ENCODE results near the gene CTSH.
"Not testable (repeated sequence)": the region's sequence is repeated elsewhere in the genome, so short reads cannot be mapped to it uniquely, and the experiment has no call there.

The CTSH gene

GRCh38 chr15:78942741-78943140, 2.1 kb downstream of the CTSH start:
- no peak for DNase-seq (ENCODE audit: low read depth, low spot score)

- DNase-seq (ENCODE audit: low read depth, low spot score) = no peak
Measured at GRCh38 chr15:78938658-78939488, 6.0 kb downstream of the CTSH start.

GRCh38 chr15:78937132-78937739, 7.6 kb downstream of the CTSH start:
- DNase-seq (ENCODE audit: low read depth, low spot score) = no peak

GRCh38 chr15:78934655-78935023, 10.2 kb downstream of the CTSH start:
- no peak for DNase-seq (ENCODE audit: low read depth, low spot score)

- no peak for DNase-seq (ENCODE audit: low read depth, low spot score)
Measured at GRCh38 chr15:78933823-78934654, 10.8 kb downstream of the CTSH start.

- no peak for DNase-seq (ENCODE audit: low read depth, low spot score)
Measured at GRCh38 chr15:78933187-78933822, 11.5 kb downstream of the CTSH start.

GRCh38 chr15:78932258-78932808, 12.5 kb downstream of the CTSH start:
- DNase-seq (ENCODE audit: low read depth, low spot score) = no peak

- no peak for DNase-seq (ENCODE audit: low read depth, low spot score)
Measured at GRCh38 chr15:78931439-78932257, 13.2 kb downstream of the CTSH start.

- DNase-seq (ENCODE audit: low read depth, low spot score) = no peak
Measured at GRCh38 chr15:78930577-78931388, 14.1 kb downstream of the CTSH start.

GRCh38 chr15:78929536-78930264, 15.1 kb downstream of the CTSH start:
- DNase-seq (ENCODE audit: low read depth, low spot score) = no peak

GRCh38 chr15:78928616-78929093, 16.2 kb downstream of the CTSH start:
- no peak for DNase-seq (ENCODE audit: low read depth, low spot score)

- DNase-seq (ENCODE audit: low read depth, low spot score) = not testable (repeated sequence)
Measured at GRCh38 chr15:78928176-78928575, 16.7 kb downstream of the CTSH start.

- DNase-seq (ENCODE audit: low read depth, low spot score) = no peak
Measured at GRCh38 chr15:78927077-78927790, 17.6 kb downstream of the CTSH start.

GRCh38 chr15:78925956-78926743, 18.7 kb downstream of the CTSH start:
- no peak for DNase-seq (ENCODE audit: low read depth, low spot score)

- DNase-seq (ENCODE audit: low read depth, low spot score) = no peak
Measured at GRCh38 chr15:78925076-78925624, 19.7 kb downstream of the CTSH start.

GRCh38 chr15:78923480-78924360, 21.1 kb downstream of the CTSH start:
- DNase-seq (ENCODE audit: low read depth, low spot score) = no peak

All from iPS DF 19.7 (cell line).